Measurements from ENCODE around the gene RELN.

- TF ChIP-seq JUND (IDR thresholded peaks at IDR 0.05) = no peak
- TF ChIP-seq CTCF (IDR thresholded peaks at IDR 0.05 in 2 of 3, conservative IDR thresholded peaks at IDR 0.05 in 1 of 3; ENCODE audit: borderline replicate concordance in 1 of 3, insufficient read depth in 1 of 3, low read depth in 2 of 3, low read length in 2 of 3) = no peak
- TF ChIP-seq EZH2 (IDR thresholded peaks at IDR 0.05) = no peak
- no peak for TF ChIP-seq SP1 (IDR thresholded peaks at IDR 0.05; ENCODE audit: low read depth)
- no peak for TF ChIP-seq ZBTB33 (IDR thresholded peaks at IDR 0.05; ENCODE audit: extremely low read depth, insufficient replicate concordance, low read length)
- no peak for TF ChIP-seq REST (IDR thresholded peaks at IDR 0.05; ENCODE audit: low read depth)
- TF ChIP-seq ZNF274 (IDR thresholded peaks at IDR 0.05; ENCODE audit: low read depth, low read length) = no peak
- no peak for TF ChIP-seq POLR2A (IDR thresholded peaks at IDR 0.05; ENCODE audit: borderline replicate concordance, extremely low read depth, insufficient read depth, insufficient read length)
- TF ChIP-seq EZH2phosphoT487 (IDR thresholded peaks at IDR 0.05; ENCODE audit: borderline replicate concordance) = no peak
- TF ChIP-seq ATF3 (IDR thresholded peaks at IDR 0.05) = no peak
- TF ChIP-seq EGR1 (IDR thresholded peaks at IDR 0.05; ENCODE audit: low read depth) = no peak
- TF ChIP-seq YY1 (IDR thresholded peaks at IDR 0.05; ENCODE audit: extremely low read depth, insufficient replicate concordance, low read depth, low read length) = no peak
- no peak for TF ChIP-seq TCF7L2 (IDR thresholded peaks at IDR 0.05; ENCODE audit: borderline replicate concordance, extremely low read depth, insufficient read depth, insufficient read length)
These were observed 208.0 kb downstream of the RELN start for GRCh38 chr7:103781409-103781808.

All from HCT116 (cell line).